Renal cortical epithelial cell (primary cell): ENCODE results near the gene GAB2. TPM values are rescaled to one million over a fixed set of nuclear protein-coding genes. Genes with fewer than 3 reads are reported as not detected.
"Not testable (repeated sequence)": the region's sequence is repeated elsewhere in the genome, so short reads cannot be mapped to it uniquely, and the experiment has no call there.

Experiments
- DNase-seq: peaks from one replicate; pipeline ENCODE4 v3.0.0-alpha.2; 2011; ENCODE audit warnings: low read depth
- total RNA-seq: library from RNA; depleted of rRNA; stranded (reverse); fragments of >200 nt; gene quantifications from 2 replicates; pipeline ENCODE4 v1.2.3, GENCODE V29; 2014

Gene GAB2
- total RNA-seq, result 10.6 and 11.0 TPM in 2 replicates

- no peak for DNase-seq
Measured at GRCh38 chr11:78417175-78417887, at the start of gene GAB2. GAB2 (minus strand) TSS chr11:78417820; CDS start chr11:78417720, 100 bp downstream.

- no peak for DNase-seq
Measured at GRCh38 chr11:78467370-78467769, 49.8 kb upstream of the GAB2 start.

- no peak for DNase-seq
Measured at GRCh38 chr11:78465169-78465942, 47.7 kb upstream of the GAB2 start.

GRCh38 chr11:78464787-78465168 is 47.2 kb upstream of the GAB2 start:
- DNase-seq, result not testable (repeated sequence)

GRCh38 chr11:78460471-78460870 is 42.9 kb upstream of the GAB2 start:
- peak; percentile 4 for DNase-seq

- no peak for DNase-seq
Measured at GRCh38 chr11:78459738-78460137, 42.1 kb upstream of the GAB2 start.

- no peak for DNase-seq
Measured at GRCh38 chr11:78457448-78457847, 39.8 kb upstream of the GAB2 start.

GRCh38 chr11:78453140-78453935 is 35.7 kb upstream of the GAB2 start:
- no peak for DNase-seq

- no peak for DNase-seq
Measured at GRCh38 chr11:78451371-78452150, 33.9 kb upstream of the GAB2 start.

GRCh38 chr11:78450866-78451265 is 33.2 kb upstream of the GAB2 start:
- no peak for DNase-seq

- DNase-seq, result no peak
Measured at GRCh38 chr11:78449866-78450265, 32.2 kb upstream of the GAB2 start.

- no peak for DNase-seq
Measured at GRCh38 chr11:78446210-78446609, 28.6 kb upstream of the GAB2 start.

GRCh38 chr11:78444726-78445125 is 27.1 kb upstream of the GAB2 start:
- no peak for DNase-seq

GRCh38 chr11:78441956-78442355 is 24.3 kb upstream of the GAB2 start:
- no peak for DNase-seq

- no peak for DNase-seq
Measured at GRCh38 chr11:78438298-78438975, 20.8 kb upstream of the GAB2 start.

- no peak for DNase-seq
Measured at GRCh38 chr11:78432956-78433355, 15.3 kb upstream of the GAB2 start.

GRCh38 chr11:78432058-78432515 is 14.5 kb upstream of the GAB2 start:
- no peak for DNase-seq

- no peak for DNase-seq
Measured at GRCh38 chr11:78429660-78430059, 12.0 kb upstream of the GAB2 start.

- no peak for DNase-seq
Measured at GRCh38 chr11:78429209-78429608, 11.6 kb upstream of the GAB2 start.

- no peak for DNase-seq
Measured at GRCh38 chr11:78428773-78429172, 11.2 kb upstream of the GAB2 start.

GRCh38 chr11:78428266-78428636 is 10.6 kb upstream of the GAB2 start:
- no peak for DNase-seq
